GM18505 (cell line): ENCODE measurements around the gene ARSJ.

ENCODE experiments used
- ATAC-seq: cut with Tn5 transposase; IDR thresholded peaks from one replicate; pipeline ENCODE4 v1.9.1; 2021; ENCODE audit not compliant: unreplicated experiment
- POLR2A ChIP-seq: IDR thresholded peaks from 4 replicates; pipeline ENCODE4 v1.6.1; 2011; ENCODE audit warnings: borderline replicate concordance; ENCODE audit not compliant: insufficient read depth, insufficient read length; ENCODE audit errors: extremely low read depth

The ARSJ gene

DNA sequence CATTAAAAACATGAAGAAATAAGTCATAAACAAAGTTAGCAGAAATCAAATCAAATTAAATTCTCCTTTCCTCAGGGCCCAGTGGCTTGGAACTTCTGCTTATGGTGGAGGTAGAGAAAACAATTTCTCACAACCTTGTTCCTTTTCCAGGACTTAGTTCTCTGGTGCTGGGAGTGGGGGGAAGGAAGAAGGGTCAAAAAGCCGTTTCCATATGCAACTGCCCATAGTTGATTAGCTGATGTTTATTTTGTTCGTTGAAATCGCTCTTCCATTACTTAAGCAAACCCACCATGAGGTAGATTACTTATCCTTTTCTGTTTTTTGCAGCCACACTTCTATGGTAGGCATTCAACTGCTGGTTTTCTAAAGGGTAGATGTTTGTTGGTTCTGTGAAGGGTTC lies 94.2 kb downstream of the ARSJ start:
- no peak for TF ChIP-seq POLR2A
- ATAC-seq: no peak

GRCh38 chr4:113884655-113885054 lies 94.8 kb downstream of the ARSJ start:
- no peak for ATAC-seq
- TF ChIP-seq POLR2A: no peak

GRCh38 chr4:113882668-113883067 lies 96.8 kb downstream of the ARSJ start:
- TF ChIP-seq POLR2A: no peak

GRCh38 chr4:113881256-113881655 lies 98.2 kb downstream of the ARSJ start:
- ATAC-seq: no peak
- no peak for TF ChIP-seq POLR2A

More at GRCh38 chr4:113882668-113883067, 96.8 kb downstream of the ARSJ start:
- no peak for ATAC-seq

DNA sequence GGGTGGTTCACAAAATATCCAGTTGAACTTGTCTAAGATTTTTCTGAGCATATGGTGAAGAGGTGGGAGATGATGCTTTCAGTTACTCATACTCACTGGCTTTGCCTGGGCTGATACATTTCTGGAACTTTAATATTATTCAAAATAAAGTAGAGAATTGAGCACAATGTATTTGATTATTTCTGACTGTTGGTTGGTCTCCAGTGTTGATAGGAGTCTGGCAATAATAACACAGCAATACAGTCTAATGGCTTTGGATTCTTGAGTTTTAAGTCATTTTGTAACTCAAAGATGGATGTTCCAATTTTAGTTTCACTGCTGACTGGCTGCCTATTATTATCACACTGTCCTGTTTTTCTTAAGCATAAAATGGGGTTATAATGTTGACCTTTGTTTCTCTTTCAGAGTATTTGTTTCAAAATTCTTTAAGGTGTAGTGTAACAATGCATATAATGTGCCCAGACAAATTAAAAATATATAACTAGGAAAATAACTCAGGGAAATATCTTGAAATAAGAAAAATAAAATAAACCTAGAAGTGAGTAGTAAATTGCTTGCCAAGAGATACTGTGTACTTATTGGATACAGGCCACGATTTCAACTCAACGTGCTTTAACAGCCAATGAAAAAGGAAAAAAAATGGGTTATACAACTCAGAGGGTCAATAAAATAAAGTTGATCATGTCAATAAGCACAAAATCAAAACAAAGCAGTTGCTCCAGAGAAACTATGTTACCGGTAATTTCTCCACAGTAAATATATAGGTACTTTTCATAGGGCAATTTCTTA lies 99.0 kb downstream of the ARSJ start:
- ATAC-seq: no peak
- TF ChIP-seq POLR2A: no peak

GRCh38 chr4:113878668-113879067 lies 100.8 kb downstream of the ARSJ start:
- no peak for ATAC-seq
- no peak for TF ChIP-seq POLR2A

DNA sequence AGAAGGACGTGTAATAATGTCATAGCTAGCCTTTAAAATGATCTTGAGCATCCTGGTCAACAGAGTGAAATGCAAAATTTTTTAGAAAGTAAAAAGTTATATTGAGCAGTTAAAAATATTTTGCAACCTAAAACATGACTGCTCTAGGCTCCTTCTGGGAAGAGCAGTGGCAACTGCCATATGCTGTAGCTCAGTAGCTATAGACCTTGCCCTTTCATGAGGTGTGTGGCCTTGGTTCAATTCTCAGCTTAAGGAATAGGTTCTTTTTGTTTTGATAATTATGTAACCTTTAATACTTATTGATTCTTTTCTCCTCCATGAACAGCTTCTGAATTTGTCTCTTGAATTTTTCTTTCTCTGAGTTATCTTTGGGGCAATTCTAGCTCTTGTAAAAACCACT lies 105.0 kb downstream of the ARSJ start:
- no peak for TF ChIP-seq POLR2A
- no peak for ATAC-seq

DNA sequence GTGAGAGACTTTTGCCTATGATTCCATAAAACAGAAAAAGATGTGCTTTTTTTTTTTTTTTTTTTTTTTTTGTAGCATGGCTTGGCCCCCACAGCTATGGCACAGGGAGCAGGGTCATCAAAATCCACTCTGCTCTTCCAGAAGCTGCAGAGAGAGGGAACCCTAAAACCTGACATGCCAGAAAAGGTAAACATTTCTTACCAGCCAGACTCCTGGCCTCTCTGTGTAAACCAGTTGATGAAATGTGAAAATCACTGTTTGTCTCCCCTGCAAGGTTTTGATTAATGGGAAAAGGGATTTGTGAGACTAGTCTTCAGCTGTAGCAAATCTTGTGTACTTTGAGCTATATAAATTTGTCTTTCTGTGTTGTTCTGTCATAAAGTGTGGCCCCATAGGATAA lies 105.9 kb downstream of the ARSJ start:
- no peak for ATAC-seq
- no peak for TF ChIP-seq POLR2A

GRCh38 chr4:113872426-113873260 lies 106.8 kb downstream of the ARSJ start:
- no peak for TF ChIP-seq POLR2A
- no peak for ATAC-seq

DNA sequence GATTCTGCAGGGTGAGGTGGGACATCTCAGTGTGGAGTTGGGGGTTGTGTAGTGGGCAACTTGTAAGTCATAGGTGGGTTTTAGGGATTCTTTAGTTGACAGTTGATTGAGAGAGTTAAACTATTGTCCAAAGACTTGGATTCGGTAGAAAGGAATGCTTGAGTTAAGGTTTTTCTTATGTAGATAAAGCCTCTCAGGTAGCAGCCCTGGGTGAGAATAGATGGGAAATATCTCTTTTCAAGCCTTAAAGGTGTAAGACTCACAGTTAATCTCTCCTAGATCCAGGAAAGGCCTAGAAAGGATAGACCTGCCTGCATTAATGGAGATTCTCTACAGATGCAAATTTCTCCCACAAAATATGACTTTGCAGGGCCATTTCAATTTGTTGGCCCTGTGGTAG lies 108.4 kb downstream of the ARSJ start:
- TF ChIP-seq POLR2A: no peak
- ATAC-seq: no peak

DNA sequence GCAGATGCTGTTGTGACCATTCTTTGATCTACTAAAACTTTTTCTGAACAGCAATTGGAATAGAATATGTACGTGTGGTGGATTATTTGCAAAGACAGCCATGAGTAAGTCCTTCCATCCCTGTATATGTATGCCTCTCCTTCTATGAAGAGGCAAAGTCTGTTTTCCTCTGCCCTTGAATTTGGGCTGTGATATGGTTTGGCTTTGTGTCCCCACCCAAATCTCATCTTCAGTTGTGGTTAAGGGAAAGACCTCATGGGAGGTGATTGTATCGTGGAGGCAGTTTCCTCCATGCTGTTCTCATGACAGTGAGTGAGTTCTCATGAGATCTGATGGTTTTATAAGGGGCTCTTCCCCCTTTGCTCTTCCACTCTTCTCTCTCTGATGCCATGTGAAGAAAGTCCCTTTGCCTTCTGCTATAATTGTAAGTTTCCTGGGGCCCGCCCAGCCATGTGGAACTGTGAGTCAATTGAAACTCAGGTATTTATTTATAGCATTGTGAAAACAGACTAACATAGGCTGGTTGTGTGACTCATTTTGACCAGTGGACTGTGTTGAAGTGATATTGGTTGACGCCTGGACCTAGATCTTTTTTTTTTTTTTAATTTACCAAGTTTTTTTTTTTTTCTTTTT lies 109.6 kb downstream of the ARSJ start:
- TF ChIP-seq POLR2A: no peak
- peak; percentile 97 for ATAC-seq

- no peak for ATAC-seq
- TF ChIP-seq POLR2A: no peak
Observed at GRCh38 chr4:113866611-113867010, 112.8 kb downstream of the ARSJ start.

GRCh38 chr4:113858924-113859323 lies 120.5 kb downstream of the ARSJ start:
- no peak for ATAC-seq
- TF ChIP-seq POLR2A: no peak
